ENCODE results near the gene GYPC. TPM values are rescaled to one million over a fixed set of nuclear protein-coding genes. Genes with fewer than 3 reads are reported as not detected.

The GYPC gene
- total RNA-seq, 1 experiment from 2014 or later, result 28.1 TPM

DNA sequence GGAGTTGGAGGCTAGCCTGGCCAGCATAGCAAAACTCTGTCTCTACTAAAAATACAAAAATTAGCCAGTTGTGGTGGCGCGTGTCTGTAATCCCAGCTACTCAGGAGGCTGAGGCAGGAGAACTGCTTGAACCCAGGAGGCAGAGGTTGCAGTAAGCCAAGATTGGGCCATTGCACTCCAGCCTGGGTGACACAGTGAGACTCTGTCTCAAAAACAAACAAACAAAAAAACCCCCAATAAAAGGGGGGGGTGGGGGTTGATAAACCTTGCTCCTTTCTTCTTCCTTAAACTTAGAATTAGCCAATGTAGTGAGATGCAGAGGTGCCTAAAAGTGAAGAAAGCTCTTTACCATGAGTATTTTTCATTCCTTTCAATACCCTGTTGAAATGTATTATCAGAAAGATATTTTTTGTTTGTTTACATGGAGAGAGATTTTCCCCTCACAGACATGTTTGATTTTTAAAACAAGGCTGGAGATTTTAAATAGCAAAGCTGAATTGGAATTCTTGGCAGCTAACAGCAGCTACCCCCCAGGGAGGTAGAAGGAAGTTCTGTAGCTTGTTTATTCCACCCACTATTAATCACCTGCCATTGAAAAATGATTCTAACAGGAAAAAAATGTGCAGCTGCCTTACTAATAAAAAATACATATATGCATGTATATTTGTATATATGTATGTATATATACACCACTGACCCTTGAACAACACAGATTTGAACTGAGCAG lies 48.6 kb downstream of the GYPC start:
- DNase-seq (ENCODE audit: low spot score) (no peak), ATAC-seq (no peak)
- CTCF ChIA-PET, result interaction anchor here (0.6 kb wide), 1 partner anchor 60 kb away, joined by 3 read pairs; no protein-coding TSS in a partner anchor
- Mint-ChIP-seq H3K27me3 (ENCODE audit: low read depth) (peaks cover 3% of the 10 kb centered on the region; the same call in 1 of the 2 replicates), H3K4me3 (no peak overlapping the region), H3K36me3 (peaks cover 16% of the 10 kb centered on the region; the same call in 1 of the 2 replicates), H3K4me1 (peaks cover 32% of the 10 kb centered on the region), H3K9me3 (peaks cover 17% of the 10 kb centered on the region), H3K27ac (no peak overlapping the region)
- TF ChIP-seq AR (CRISPR knock-in tag; IDR thresholded peaks at IDR 0.05), result no peak
- TF ChIP-seq NR2C2 (CRISPR knock-in tag; IDR thresholded peaks at IDR 0.05), result no peak
- TF ChIP-seq NR3C1 (CRISPR knock-in tag; conservative IDR thresholded peaks at IDR 0.05; ENCODE audit: low read depth), result no peak
- no peak for TF ChIP-seq RORB (CRISPR knock-in tag; IDR thresholded peaks at IDR 0.05)
- no peak for TF ChIP-seq ZNF263 (CRISPR knock-in tag; IDR thresholded peaks at IDR 0.05; ENCODE audit: low read depth)
- TF ChIP-seq CBFB (CRISPR knock-in tag; IDR thresholded peaks at IDR 0.05; ENCODE audit: low read depth), result no peak
- no peak for TF ChIP-seq TEAD4 (CRISPR knock-in tag; IDR thresholded peaks at IDR 0.05)
- TF ChIP-seq ZNF416 (CRISPR knock-in tag; IDR thresholded peaks at IDR 0.05), result no peak
- TF ChIP-seq ZNF138 (CRISPR knock-in tag; conservative IDR thresholded peaks at IDR 0.05), result no peak
- no peak for TF ChIP-seq IRF2 (CRISPR knock-in tag; IDR thresholded peaks at IDR 0.05; ENCODE audit: borderline replicate concordance, low read depth)
- TF ChIP-seq STAT6 (CRISPR knock-in tag; conservative IDR thresholded peaks at IDR 0.05; ENCODE audit: low read depth), result no peak
- TF ChIP-seq MYBL2 (CRISPR knock-in tag; IDR thresholded peaks at IDR 0.05), result no peak
- TF ChIP-seq, protein P1, sequence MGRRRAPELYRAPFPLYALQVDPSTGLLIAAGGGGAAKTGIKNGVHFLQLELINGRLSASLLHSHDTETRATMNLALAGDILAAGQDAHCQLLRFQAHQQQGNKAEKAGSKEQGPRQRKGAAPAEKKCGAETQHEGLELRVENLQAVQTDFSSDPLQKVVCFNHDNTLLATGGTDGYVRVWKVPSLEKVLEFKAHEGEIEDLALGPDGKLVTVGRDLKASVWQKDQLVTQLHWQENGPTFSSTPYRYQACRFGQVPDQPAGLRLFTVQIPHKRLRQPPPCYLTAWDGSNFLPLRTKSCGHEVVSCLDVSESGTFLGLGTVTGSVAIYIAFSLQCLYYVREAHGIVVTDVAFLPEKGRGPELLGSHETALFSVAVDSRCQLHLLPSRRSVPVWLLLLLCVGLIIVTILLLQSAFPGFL (CRISPR knock-in tag; IDR thresholded peaks at IDR 0.05; ENCODE audit: borderline replicate concordance), result no peak
- TF ChIP-seq, protein P2, sequence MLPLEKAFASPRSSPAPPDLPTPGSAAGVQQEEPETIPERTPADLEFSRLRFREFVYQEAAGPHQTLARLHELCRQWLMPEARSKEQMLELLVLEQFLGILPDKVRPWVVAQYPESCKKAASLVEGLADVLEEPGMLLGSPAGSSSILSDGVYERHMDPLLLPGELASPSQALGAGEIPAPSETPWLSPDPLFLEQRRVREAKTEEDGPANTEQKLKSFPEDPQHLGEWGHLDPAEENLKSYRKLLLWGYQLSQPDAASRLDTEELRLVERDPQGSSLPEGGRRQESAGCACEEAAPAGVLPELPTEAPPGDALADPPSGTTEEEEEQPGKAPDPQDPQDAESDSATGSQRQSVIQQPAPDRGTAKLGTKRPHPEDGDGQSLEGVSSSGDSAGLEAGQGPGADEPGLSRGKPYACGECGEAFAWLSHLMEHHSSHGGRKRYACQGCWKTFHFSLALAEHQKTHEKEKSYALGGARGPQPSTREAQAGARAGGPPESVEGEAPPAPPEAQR (CRISPR knock-in tag; IDR thresholded peaks at IDR 0.05), result no peak
- POLR2A ChIA-PET, result no interaction called here

DNA sequence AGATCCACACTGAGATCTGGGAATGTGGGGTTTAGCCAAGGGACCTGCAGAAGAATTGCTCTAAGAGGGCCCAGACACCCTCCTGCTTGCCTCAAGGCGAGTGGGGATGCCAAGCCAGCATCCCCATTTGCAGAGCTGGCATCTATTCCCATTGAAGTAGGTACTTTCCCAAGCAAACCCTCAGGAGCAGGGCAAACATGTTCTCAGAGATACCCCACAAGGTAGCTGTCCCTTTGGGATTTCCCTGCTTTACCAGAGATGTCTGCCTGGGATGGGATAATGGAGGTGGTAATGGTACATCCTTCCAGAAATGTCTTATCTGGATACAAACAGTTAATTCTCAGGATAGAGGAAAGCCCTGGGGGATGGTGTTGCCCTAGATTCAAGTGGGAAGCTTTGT lies 51.2 kb downstream of the GYPC start:
- ATAC-seq (no peak), DNase-seq (ENCODE audit: low spot score) (no peak)
- CTCF ChIA-PET, result no interaction called here
- Mint-ChIP-seq H3K4me1 (peaks cover 18% of the 10 kb centered on the region), H3K4me3 (no peak overlapping the region), H3K27me3 (ENCODE audit: low read depth) (no peaks in the 10 kb centered on the region), H3K9me3 (peaks cover 11% of the 10 kb centered on the region; the same call in 1 of the 2 replicates), H3K27ac (no peak overlapping the region), H3K36me3 (no peaks in the 10 kb centered on the region)
- POLR2A ChIA-PET, result no interaction called here
- TF ChIP-seq ZNF532 (CRISPR knock-in tag; IDR thresholded peaks at IDR 0.05; ENCODE audit: borderline replicate concordance), result no peak
- TF ChIP-seq, protein P3, sequence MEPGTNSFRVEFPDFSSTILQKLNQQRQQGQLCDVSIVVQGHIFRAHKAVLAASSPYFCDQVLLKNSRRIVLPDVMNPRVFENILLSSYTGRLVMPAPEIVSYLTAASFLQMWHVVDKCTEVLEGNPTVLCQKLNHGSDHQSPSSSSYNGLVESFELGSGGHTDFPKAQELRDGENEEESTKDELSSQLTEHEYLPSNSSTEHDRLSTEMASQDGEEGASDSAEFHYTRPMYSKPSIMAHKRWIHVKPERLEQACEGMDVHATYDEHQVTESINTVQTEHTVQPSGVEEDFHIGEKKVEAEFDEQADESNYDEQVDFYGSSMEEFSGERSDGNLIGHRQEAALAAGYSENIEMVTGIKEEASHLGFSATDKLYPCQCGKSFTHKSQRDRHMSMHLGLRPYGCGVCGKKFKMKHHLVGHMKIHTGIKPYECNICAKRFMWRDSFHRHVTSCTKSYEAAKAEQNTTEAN (CRISPR knock-in tag; IDR thresholded peaks at IDR 0.05), result no peak
- TF ChIP-seq SMAD3 (CRISPR knock-in tag; IDR thresholded peaks at IDR 0.05; ENCODE audit: borderline replicate concordance), result no peak
- no peak for TF ChIP-seq MYBL2 (CRISPR knock-in tag; IDR thresholded peaks at IDR 0.05)
- no peak for TF ChIP-seq ZNF232 (CRISPR knock-in tag; IDR thresholded peaks at IDR 0.05)
- no peak for TF ChIP-seq USF2 (CRISPR knock-in tag; IDR thresholded peaks at IDR 0.05)
- TF ChIP-seq GTF2I (CRISPR knock-in tag; conservative IDR thresholded peaks at IDR 0.05), result no peak
- TF ChIP-seq ZNF416 (CRISPR knock-in tag; IDR thresholded peaks at IDR 0.05), result no peak
